HT-29 (cell line): ENCODE measurements around the gene DCST2. TPM values are rescaled to one million over a fixed set of nuclear protein-coding genes. Genes with fewer than 3 reads are reported as not detected.
A peak's percentile ranks its signal among the peaks of the same experiment; 100 is the strongest.

Experiments
- DNase-seq: peaks from one replicate; pipeline ENCODE4 v3.0.0-alpha.2; 2015; ENCODE audit warnings: low spot score
- total RNA-seq: library from RNA; depleted of rRNA; stranded (reverse); fragments of >200 nt; shearing (Covaris generic); gene quantifications from 2 replicates; pipeline ENCODE4 v1.2.3, GENCODE V29; 2014

DCST2 gene
- total RNA-seq, 1 experiment from 2014 or later: 3.3 TPM

DNA sequence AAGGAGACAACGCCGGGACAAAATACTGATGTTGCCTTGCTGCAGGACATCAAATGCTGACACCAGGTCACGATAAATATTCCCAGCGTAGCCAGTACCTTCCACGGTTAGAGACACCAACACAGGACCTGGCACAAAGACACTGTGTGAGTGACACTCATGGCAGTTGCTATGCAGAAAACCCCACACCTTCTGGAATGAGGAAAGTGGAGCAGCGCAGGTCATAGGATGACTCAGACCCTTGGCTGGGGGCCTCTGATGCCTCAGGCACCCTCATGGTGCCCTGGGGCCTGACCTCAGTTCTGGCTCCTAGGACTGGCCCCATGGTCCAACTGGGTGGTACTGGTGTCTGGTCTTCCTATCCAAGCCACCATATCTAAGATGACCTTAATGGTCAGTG, 7.0 kb downstream of the DCST2 start:
- no peak for DNase-seq

DNA sequence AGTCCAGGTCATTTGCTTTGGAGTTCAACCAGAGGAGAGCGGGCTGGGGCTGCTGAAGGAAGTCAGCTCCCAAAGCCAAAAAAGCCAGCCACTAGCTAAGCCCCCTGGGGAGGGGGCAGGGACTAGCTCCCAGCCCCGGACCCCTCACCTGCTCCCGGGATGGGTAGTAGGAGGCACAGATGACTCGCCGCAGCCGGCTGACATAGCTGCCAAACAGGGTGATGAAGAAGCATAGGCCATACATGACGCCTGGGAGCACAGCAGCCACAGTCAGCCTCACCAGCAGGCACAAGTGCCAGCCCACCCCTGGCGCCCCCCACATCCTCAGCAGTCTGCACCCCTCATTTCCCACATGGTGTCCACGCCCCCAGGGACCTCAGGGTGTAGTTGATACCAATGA, 7.4 kb downstream of the DCST2 start:
- no peak for DNase-seq

DNA sequence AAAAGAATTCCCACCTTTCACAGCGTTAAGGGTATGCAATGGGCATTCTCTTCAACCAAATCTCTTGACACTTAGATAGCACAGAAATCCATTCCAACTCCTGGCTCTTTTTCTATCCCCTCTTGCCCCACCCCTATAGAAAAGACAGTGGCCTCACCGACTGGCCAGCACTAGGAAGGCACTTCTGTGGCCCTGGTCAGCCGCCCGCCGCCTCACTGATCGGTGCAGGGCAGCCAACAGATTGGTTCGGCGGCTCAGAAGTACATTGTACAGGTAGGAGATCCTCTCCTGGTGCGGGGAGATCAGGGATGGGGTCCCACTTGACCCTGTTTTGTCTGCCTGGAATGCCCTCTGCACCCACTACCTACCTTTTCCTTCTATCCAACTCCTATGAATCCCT, 9.3 kb downstream of the DCST2 start:
- DNase-seq: no peak

DNA sequence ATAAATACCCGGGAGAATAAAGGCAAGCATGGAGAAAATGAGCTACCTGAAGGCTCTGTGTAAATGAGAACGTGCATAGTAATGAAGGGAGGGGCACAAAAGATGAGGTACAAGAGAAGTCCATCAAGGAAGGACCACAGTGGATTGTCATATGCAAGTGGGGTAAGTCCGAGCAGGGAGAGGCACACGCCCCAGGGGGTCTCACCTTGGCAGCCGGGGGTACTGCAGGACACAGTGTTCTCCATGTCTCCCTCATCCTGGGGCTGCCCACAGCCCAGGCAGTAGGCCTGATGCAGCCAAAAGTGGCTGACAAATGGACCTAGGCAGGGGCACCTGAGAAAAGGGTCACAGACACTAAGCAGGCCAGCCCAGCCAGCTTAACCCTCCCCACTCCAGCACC, 10.0 kb downstream of the DCST2 start:
- DNase-seq: no peak

DNA sequence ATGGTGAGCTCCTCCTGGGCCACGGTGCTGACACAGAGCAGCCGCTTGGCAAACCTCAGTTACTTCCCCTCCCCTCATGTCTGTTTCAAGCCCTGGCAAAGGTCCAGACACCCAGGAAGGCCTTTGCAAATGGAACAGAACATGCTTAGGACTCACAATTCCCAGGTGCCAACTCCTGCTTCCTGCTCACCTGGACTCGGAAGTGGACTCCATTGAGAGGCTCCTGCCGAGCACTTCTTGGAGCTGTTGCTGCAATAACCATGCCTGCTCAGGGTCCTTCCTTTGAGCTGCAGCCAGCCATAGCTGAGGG, 10.7 kb downstream of the DCST2 start:
- DNase-seq: peak; percentile 55

DNA sequence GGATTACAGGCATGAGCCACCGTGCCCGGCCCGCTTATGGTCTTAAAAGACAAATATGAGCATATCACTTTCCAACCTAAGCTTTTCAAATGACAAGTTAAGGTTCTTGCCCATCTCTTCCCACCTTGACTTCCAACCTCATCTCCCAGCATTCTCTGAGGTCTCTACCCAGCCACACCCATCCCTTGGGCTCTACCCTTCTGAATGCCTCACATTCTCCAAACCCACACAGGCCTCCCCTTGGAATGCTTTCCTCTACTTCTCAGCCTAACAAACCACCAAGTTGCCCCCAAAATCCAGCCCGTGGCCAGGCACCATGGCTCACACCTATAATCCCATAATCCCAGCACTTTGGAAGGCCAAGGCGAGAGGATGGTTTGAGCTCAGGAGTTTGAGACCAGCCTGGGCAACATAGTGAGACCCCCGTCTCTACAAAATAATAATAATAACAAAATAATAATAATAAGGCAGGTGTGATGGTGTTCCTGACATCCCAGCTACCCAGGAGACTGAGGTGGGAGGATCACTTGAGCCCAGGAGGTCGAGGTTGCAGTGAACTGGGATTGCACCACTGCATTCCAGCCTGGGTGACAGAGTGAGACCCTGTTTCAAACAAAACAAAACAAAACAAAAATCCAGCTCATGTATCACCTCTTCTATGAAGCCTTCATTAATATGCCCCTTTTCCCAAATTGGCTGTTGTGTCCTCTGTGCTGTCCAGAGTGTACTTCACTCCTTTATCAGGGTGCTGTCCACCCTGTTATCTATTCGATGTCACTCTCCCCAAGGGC, 11.2 kb downstream of the DCST2 start:
- DNase-seq: no peak

DNA sequence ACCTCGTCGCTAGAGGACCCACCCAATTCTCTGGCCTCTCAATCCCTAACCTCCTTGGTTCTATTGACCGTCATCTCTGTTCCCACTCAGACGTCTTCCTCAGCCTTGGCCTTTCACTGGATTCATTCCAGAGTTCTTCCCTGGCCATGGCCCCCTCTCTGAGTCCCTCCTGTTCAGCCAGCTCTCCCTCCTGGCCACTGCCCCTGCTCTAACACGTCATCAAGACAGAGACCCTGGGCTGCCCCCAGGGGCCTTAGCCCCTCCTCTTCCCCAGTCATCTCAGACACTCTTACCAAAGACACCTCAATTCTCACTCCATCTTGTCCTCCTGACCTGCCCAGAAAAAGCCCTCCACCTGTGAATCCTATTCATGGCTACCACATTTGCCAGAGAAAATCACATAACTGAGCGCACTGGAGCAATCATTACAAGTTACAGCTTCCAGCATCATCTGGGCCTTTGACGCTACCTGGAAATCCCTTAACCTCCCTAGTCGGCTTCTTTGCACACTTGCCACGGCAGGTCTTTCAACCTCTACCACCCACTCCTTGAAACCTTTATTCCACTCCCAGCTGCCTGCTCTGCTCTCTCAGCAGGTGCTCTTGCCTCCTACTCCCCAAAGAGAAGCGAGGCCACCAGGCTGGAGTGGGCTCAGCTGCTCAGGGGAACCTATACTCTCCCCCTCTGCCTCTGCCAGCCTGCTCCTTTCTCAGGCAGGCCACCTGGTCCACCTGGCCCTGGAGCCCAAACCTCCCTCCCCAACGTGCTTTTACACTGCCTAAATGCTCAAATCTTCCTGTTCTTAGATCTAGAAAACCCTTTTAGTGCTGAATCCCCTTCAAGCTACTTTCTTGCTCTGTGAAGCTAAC, 14.0 kb downstream of the DCST2 start:
- no peak for DNase-seq

DNA sequence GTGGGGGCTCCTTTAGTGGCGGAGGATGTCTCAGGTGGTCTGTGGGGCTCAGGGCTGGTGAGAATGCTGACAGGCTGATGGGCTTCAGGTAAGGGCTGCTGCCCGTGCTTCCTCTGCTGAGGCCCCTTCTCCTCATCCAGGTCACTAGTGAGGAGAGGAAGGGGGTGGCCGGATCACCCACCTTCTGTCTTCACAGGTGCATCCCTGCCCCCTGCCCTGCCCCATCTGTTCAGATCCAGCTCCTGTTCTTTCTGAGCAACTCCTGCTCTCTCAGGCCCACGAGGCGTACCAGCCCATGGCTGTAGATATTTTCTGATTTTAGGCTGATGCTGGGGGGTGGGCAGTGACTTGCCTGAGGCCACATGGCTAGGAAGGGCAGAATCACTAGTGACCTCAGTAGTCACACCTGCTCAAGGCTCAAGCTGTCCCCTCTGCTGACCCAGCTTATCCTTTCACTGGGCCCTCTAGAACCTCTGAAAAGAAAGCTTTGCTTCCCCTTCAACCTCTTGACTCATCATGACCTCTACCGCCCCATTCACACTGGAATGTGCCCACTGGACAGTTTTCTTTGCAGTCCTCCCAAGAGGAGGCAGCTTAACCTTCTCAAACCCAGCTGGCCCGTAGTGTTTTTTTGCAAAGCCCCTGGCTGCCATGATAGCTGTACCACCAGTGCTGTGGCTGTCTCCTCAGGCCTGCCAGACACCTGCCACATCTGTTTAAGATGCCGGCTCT, 14.8 kb downstream of the DCST2 start:
- no peak for DNase-seq

DNA sequence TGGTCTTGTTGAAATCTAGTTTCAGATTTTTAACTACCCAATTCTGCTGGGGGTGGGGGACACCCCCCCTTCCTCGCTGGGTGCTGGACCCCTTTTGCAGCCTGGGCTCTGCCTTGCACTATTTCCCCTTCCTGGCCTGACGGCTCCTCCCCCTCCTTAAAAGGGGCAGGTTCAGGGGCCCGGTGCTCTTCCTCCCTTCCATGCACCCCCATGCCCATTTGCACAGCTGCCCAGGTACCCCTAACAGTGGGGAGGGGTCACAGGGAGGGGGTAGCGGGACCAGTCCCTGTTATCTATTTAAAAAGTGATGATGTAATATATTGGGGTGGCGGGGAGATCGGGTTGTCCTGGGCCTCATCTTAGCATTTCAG, 15.7 kb downstream of the DCST2 start:
- DNase-seq: no peak

DNA sequence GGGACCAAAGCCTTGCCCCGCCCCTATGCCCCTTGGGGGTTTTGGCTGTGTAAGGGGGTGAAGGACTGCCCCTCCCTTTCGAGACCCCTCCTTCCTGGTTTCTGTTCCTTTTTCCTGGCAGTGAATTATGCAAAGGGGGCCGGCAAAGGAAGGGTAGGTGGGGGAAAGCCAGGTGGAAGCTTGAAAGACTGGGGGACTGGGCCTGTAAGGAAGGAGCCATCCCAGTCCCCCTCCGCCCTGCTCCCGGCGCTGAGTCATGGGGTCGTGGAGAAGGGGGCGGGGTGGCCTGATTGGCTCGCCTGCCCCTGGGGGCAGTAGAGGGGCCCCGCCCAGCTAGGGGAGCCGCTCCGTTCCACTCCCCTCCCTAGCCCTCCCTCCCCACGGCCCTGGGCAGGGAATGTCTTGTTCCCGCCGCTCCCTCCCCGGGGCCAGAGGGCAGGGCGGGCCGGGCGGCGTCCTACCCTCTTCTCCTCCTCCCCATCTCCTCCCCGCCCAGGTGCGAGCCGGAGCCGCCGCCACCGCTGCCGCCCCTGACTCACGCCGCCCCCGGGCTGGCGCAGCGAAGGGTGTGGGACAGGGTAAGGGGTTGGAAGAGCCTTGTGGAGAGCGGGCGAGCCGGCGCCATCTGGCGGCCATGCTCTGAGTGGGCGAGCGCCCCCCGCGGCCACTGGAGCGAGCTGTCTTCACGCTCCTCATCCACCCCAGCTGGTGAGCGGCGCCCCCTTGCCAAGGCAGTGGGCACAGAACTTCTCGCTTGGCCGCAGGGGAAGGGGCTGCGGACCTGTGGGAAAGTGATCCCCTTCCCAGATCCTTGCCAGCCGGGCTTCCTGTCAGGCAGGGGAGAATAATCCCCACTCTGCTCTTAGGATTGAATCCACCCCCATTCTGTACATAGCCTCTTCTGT, 16.3 kb downstream of the DCST2 start:
- peak; percentile 96 for DNase-seq

DNA sequence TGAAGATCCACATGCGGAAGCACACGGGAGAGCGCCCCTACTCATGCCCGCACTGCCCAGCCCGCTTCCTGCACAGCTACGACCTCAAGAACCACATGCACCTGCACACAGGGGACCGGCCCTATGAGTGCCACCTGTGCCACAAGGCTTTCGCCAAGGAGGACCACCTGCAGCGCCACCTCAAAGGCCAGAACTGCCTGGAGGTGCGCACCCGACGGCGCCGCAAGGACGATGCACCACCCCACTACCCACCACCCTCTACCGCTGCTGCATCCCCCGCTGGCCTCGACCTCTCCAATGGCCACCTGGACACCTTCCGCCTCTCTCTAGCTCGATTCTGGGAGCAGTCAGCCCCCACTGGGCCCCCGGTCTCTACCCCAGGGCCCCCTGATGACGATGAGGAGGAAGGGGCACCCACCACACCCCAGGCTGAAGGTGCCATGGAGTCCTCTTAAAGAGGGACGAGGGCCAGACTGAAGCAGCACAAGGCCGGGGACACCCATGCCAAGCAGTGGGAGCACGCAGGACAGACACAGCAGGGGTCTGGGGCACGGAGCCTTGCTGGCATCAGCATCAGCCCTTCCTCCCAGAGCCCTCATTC, 17.2 kb downstream of the DCST2 start:
- DNase-seq: no peak

DNA sequence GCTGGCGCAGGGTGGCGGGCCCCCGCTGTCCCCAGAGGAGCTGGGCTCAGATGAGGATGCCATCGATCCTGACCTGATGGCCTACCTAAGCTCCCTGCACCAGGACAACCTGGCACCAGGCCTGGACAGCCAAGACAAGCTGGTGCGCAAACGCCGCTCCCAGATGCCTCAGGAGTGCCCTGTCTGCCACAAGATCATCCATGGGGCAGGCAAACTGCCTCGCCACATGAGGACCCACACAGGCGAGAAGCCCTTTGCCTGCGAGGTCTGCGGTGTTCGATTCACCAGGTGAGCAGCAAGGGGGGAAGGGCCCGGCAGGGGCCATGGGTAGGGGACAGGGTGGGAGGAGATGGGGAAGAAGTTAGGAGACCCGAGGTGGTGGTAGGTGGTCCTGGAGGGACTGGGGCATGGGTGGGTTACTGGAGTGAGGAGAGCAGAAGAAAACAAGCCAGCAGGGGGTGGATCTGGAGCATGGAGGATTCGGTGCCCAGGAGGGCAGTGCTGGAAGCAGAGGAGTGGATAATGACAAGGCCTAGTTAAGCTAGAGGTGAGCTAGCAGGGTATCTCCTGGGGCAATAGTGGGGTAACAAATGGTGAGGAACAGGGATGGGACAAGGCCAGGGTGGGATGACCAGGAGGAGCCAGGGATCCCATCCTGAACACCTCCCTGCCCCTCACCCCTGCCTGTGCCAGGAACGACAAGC, 17.9 kb downstream of the DCST2 start:
- no peak for DNase-seq

DNA sequence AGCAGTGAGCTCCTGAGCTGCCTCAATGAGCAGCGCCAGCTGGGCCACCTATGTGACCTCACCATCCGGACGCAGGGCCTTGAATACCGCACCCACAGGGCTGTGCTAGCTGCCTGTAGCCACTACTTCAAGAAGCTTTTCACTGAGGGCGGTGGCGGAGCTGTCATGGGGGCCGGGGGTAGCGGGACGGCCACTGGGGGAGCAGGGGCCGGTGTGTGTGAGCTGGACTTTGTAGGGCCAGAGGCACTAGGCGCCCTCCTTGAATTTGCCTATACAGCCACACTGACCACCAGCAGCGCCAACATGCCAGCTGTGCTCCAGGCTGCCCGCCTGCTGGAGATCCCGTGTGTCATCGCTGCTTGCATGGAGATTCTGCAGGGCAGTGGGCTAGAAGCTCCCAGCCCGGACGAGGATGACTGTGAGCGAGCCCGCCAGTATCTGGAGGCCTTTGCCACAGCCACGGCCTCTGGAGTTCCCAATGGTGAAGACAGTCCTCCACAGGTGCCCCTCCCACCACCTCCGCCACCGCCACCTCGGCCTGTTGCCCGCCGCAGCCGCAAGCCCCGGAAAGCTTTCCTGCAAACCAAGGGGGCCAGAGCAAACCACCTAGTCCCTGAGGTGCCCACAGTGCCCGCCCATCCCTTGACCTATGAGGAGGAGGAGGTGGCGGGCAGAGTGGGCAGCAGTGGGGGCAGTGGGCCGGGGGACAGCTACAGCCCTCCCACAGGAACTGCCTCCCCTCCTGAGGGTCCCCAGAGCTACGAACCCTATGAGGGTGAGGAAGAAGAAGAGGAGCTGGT, 18.7 kb downstream of the DCST2 start:
- no peak for DNase-seq

DNA sequence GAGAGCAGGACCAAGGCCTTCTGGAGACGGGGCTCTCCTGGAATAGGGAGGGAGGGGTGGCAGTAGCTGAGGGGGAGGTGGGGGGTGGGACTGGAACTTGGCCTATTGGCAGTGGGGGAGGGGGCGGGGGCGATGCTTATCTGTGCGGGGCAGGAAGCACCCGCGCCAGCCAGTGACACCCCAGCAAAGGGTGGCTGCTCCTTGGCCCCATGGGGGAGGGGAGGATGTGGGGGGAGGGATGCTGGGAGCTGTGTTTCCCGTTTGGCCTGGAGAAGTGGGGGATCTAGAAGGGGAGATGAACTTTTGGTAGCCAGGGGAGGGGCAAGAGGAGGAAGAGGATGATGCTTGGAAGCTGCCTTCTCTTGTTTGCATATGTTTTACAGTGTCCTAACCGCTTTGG, 19.9 kb downstream of the DCST2 start:
- no peak for DNase-seq

DNA sequence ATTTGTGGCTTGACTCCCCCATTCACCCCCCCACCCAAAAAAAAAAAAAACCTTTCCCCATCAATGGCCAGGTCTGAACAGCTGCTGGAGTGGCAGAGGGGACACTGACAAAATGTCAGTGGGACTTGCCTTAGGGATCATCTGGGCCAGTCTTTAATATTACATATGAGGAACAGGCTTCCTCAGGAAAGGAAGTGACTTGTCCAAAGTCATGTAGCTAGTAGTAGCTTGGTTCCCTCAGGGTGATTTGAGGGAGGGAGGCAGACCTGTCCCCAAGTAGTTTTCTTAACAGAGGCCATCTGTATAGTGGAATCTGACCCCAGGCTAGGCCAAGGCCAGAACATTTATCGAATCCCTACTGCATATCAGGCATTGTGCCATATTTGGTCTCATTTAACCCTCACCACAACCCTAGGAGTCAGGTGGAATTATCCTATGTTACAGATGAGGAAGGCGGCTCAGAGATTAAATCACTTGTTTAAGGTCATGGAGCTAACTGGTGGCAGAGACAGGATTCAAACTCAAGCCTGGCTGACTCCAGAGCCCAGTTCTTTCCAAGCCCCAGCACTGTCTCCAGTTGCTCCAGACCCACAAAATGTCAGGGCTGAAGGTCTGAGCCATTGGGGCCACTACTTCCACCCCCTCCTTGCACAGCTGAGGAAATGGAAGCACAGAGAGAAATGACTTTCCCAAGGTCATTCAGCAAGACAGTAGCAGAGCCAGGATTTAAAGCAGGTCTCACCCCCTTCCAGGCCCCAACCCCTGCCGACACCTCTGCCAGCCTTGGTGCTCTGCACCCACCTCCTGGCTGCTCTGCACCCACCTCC, 20.6 kb downstream of the DCST2 start:
- no peak for DNase-seq

DNA sequence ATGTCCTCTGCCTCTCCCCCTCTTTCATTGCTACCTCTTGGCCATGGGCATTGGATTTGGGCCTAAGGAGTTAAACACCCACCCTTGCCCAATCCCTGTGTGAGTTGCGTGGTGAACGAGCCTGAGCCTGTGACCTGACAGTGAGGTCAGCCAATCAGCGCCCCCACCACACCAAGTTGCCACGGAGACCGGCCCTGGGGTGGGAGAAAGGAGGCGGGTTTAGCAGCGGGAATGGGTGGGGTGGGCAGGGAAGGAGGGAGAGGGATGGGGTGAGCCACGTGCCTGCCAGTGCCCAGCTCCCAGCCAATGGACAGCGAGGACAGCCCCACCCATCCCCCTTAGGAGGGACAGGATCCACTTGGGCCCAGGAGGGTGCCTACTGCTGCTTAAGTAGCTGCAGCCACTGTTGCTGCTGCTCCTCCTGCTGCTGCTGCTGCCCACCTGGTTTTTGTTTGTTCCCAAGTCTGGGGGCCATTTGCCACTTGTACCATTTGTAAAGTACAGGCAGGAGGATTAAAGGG, 21.5 kb downstream of the DCST2 start:
- peak; percentile 46 for DNase-seq

DNA sequence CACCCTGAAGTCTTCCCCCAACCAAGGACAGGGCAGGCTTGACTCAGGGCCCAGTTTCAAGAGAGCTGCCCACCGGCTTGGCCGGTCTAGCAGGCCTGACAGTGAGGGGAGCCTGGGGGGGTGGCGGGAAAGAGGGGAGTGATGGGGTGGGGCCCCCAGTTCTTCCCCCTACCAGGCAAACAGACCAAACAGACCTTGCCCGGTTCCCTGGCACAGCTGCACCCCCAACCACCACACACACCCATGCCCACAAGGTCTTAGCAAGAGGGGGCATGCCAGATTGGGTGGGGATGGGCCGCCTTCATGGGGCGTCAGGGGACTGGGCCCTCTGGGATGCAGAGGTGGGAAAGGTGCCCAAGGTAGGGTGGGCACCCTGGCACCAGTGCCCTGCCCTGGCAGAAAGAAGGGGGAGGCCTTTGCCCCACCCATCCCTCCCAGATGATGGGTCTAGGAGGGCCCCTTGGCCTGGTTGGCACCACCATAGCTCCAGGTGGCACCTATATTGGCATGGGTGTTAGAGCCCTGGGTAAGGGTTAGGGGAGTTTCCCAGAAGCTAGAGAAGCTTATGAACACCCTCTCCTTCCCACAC, 22.1 kb downstream of the DCST2 start:
- no peak for DNase-seq

DNA sequence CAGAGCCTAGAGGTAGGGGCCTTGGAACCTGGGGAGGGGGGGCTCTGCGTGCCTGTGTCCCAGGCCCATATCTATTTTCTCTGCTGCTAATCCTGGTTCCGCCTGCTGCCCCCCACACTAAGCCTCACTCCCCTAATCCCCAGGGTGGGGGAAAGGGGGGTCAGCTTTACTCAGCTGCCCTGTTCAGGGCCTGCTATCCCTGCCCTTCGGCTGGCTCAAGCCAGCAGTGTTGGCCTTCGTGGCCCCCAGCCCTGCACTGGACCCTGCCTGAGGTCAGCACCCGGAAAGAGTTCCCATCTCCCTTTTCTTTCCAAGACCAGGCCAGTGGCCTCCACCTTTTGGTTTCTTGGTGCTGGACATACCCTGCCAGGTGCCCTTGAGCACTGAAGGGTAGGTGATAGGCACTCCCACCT, 22.6 kb downstream of the DCST2 start:
- DNase-seq: no peak
